SJCRH30 (cell line): ENCODE data around the gene ECPAS. TPM values are rescaled to one million over a fixed set of nuclear protein-coding genes. Genes with fewer than 3 reads are reported as not detected.
"Not testable (repeated sequence)": the region's sequence is repeated elsewhere in the genome, so short reads cannot be mapped to it uniquely, and the experiment has no call there.

Experiments
- DNase-seq, 2 experiments: peaks; one replicate each; pipeline ENCODE4 v3.0.0-alpha.2; 2015 to 2020
- H3K27ac ChIP-seq: fragments of 250-450 bp; sonication (Bioruptor Pico); 2 replicates; pipeline ENCODE4 v1.5.1; 2020; ENCODE audit warnings: mild to moderate bottlenecking, moderate library complexity
- H3K27me3 ChIP-seq: fragments of 250-450 bp; sonication (Bioruptor Pico); 2 replicates; pipeline ENCODE4 v1.5.1; 2020; ENCODE audit warnings: mild to moderate bottlenecking, moderate library complexity
- H3K36me3 ChIP-seq: fragments of 250-450 bp; sonication (Bioruptor Pico); 2 replicates; pipeline ENCODE4 v1.5.1; 2020; ENCODE audit warnings: mild to moderate bottlenecking, moderate library complexity
- H3K4me1 ChIP-seq: fragments of 250-450 bp; sonication (Bioruptor Pico); 2 replicates; pipeline ENCODE4 v1.5.1; 2020; ENCODE audit warnings: mild to moderate bottlenecking, moderate library complexity
- H3K4me3 ChIP-seq: fragments of 250-450 bp; sonication (Bioruptor Pico); 2 replicates; pipeline ENCODE4 v1.5.1; 2020; ENCODE audit warnings: mild to moderate bottlenecking, moderate library complexity
- H3K9me3 ChIP-seq: fragments of 250-450 bp; sonication (Bioruptor Pico); replicated peaks from 2 replicates; pipeline ENCODE4 v1.5.1; 2020; ENCODE audit warnings: mild to moderate bottlenecking, moderate library complexity
- total RNA-seq: library from RNA; depleted of rRNA; stranded (reverse); fragments of >200 nt; shearing (Covaris generic); gene quantifications from 2 replicates; pipeline ENCODE4 v1.2.3, GENCODE V29; 2014; rRNA removed

ECPAS gene, protein sequence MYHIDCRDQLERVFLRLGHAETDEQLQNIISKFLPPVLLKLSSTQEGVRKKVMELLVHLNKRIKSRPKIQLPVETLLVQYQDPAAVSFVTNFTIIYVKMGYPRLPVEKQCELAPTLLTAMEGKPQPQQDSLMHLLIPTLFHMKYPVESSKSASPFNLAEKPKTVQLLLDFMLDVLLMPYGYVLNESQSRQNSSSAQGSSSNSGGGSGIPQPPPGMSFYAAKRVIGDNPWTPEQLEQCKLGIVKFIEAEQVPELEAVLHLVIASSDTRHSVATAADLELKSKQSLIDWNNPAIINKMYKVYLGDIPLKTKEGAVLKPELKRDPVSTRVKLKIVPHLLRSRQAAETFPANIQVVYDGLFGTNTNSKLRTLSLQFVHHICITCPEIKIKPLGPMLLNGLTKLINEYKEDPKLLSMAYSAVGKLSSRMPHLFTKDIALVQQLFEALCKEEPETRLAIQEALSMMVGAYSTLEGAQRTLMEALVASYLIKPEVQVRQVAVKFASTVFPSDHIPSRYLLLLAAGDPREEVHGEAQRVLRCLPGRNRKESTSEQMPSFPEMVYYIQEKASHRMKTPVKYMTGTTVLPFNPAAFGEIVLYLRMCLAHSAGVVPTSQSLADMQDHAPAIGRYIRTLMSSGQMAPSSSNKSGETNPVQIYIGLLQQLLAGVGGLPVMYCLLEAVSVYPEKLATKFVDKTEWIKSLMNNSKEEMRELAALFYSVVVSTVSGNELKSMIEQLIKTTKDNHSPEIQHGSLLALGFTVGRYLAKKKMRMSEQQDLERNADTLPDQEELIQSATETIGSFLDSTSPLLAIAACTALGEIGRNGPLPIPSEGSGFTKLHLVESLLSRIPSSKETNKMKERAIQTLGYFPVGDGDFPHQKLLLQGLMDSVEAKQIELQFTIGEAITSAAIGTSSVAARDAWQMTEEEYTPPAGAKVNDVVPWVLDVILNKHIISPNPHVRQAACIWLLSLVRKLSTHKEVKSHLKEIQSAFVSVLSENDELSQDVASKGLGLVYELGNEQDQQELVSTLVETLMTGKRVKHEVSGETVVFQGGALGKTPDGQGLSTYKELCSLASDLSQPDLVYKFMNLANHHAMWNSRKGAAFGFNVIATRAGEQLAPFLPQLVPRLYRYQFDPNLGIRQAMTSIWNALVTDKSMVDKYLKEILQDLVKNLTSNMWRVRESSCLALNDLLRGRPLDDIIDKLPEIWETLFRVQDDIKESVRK (N-terminal part only)
- 112 and 123 TPM in 2 replicates for total RNA-seq

DNA sequence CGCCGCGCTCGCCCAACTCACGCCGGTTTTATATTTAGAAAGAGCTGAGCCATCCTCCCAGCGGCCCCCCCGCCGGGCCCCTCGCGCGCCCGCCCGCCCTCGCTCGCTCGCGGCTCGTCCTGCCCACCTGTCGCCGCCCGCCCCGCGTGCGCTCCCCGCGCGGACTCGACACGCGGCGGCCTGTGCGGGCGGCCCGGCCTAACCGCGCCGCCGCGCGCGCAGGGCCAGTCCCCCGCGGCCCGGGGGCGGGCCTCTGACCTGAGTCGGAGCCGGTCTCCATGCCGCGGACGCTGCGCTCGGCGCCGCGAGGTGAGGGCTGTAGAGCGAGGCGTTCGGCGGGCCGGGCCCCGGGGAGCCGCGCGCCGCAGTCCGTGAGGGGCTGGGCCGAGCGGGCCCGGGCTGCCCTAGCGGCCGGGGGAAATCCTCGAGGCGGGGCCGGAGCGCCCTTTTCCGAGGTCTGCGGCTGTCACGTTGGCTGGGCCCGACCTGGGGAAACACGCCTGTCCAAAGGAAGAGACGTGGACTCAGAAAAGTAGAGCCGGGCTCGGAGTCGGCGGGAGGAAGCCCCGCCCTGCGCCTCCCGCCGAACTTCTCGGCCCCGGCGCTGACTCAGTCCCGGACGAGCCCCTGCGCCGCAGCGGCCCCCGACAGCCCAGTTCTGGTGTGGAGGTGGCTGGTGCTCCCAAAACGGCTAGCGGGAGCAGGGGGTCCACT is at the start of gene ECPAS:
ECPAS (minus strand) TSS at position 526 of the 714 bp plus-strand sequence. CDS start 11,465 bp downstream, outside the sequence.
- Histone ChIP-seq H3K27ac (peak within 1 kb of the TSS; percentile 91), H3K9me3 (peaks cover 4% of the 10 kb centered on the region; the same call in 1 of the 2 replicates), H3K4me3 (peak within 1 kb of the TSS; percentile 98), H3K36me3 (0 out of 2 replicates have a peak, but pooled peaks cover 3% of the 10 kb centered on the region), H3K4me1 (0 out of 2 replicates have a peak, but pooled peaks cover 3% of the 10 kb centered on the region), H3K27me3 (no peaks in the 10 kb centered on the region)
- peak; percentile 88 to 91 for DNase-seq

DNA sequence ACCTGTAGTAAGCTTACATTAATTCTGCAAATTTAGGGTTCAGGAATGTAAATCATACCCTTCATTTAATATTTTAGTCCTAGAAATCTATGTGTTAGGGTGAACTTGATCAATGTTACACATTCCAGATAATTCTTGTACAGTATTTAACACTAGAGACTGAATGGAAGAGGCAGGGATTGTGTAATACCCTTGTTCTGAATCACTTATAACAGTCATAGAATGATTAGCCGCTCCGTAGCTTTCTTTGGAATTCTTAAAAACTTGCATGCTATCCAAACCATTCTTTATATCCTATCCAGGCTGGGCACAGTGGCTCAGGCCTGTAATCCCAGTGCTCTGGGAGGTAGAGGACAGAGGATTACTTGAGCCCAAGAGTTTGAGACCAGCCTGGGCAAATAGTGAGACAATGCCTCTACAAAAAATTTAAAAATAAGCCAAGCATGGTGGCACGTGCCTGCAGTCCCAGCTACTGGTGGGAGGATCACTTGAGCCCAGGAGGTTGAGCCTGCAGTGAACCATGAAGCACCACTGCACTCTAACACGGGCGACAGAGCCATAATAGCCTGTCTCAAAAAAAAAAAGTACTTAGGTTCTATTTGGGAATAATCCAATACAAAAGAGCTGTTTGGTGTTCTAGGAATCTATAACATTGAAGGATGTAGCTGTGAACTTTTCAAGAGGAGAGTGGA is 49.1 kb upstream of the ECPAS start:
- H3K27ac ChIP-seq = no peak overlapping the region

DNA sequence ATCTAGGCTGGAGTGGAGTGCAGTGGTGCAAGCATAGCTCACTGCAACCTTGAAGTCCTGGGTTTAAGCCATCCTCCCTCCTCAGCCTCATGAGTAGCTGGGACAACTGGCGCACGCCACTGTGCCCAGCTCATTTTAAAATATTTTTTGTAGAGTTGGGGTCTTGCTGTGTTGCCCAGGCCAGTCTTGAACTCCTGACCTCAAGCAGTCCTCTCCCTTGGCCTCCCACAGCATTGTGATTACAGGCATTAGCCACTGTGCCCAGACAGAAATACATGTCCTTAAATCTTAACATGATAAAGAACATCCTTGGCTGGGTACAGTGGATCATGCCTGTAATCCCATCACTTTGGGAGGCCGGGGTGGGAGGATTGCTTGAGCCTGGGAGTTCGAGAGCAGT is 47.5 kb upstream of the ECPAS start:
- peaks cover 60% of the 10 kb centered on the region for H3K36me3 ChIP-seq
- no peak overlapping the region for H3K27ac ChIP-seq
- H3K9me3 ChIP-seq = peaks cover 20% of the 10 kb centered on the region
- H3K27me3 ChIP-seq = no peaks in the 10 kb centered on the region
- DNase-seq = no peak
- no peak overlapping the region for H3K4me3 ChIP-seq
- H3K4me1 ChIP-seq = no peaks in the 10 kb centered on the region

More for the DNA sequence above, 49.1 kb upstream of the ECPAS start:
- no peak for DNase-seq
- H3K36me3 ChIP-seq = peaks cover 61% of the 10 kb centered on the region
- H3K4me3 ChIP-seq = no peak overlapping the region
- H3K9me3 ChIP-seq = peaks cover 23% of the 10 kb centered on the region
- no peaks in the 10 kb centered on the region for H3K27me3 ChIP-seq
- no peaks in the 10 kb centered on the region for H3K4me1 ChIP-seq

DNA sequence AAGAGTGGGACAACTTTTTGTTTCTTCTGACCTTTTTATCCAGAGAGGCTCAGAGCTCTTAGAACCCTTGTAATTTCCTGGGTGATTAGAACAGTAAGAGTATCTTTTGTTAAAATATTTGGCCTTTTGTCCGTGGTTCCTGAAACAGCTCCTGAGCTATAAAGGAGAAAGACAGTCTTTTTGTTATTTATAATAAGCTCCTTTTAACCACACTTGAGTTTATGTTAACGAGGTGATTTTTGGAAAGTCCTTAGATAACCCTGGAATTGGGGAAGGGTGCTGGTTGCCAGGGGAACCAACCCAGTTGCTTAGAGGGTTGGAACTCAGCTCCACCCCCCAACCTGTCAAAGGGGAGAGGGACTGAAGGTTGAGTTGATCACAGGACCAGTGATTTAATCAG is 45.6 kb upstream of the ECPAS start:
- H3K9me3 ChIP-seq = peaks cover 9% of the 10 kb centered on the region; the same call in 1 of the 2 replicates
- H3K4me1 ChIP-seq = no peaks in the 10 kb centered on the region
- H3K4me3 ChIP-seq = no peak overlapping the region
- no peak for DNase-seq
- no peak overlapping the region for H3K27ac ChIP-seq
- no peaks in the 10 kb centered on the region for H3K27me3 ChIP-seq
- peaks cover 43% of the 10 kb centered on the region for H3K36me3 ChIP-seq

DNA sequence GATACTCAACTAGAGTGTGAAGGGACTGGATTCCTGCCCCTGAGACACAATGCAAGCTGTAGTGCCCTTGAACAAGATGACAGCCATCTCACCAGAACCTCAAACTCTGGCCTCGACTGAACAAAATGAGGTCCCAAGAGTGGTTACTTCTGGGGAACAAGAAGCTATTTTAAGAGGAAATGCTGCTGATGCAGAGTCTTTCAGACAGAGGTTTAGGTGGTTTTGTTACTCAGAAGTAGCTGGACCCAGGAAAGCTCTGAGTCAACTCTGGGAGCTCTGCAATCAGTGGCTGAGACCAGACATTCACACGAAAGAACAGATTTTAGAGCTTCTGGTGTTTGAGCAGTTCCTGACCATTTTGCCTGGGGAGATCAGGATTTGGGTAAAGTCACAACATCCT is 43.2 kb upstream of the ECPAS start:
- Histone ChIP-seq H3K4me3 (no peak overlapping the region), H3K36me3 (peaks cover 26% of the 10 kb centered on the region), H3K4me1 (no peaks in the 10 kb centered on the region), H3K27me3 (no peaks in the 10 kb centered on the region), H3K9me3 (no peaks in the 10 kb centered on the region), H3K27ac (no peak overlapping the region)
- no peak for DNase-seq

DNA sequence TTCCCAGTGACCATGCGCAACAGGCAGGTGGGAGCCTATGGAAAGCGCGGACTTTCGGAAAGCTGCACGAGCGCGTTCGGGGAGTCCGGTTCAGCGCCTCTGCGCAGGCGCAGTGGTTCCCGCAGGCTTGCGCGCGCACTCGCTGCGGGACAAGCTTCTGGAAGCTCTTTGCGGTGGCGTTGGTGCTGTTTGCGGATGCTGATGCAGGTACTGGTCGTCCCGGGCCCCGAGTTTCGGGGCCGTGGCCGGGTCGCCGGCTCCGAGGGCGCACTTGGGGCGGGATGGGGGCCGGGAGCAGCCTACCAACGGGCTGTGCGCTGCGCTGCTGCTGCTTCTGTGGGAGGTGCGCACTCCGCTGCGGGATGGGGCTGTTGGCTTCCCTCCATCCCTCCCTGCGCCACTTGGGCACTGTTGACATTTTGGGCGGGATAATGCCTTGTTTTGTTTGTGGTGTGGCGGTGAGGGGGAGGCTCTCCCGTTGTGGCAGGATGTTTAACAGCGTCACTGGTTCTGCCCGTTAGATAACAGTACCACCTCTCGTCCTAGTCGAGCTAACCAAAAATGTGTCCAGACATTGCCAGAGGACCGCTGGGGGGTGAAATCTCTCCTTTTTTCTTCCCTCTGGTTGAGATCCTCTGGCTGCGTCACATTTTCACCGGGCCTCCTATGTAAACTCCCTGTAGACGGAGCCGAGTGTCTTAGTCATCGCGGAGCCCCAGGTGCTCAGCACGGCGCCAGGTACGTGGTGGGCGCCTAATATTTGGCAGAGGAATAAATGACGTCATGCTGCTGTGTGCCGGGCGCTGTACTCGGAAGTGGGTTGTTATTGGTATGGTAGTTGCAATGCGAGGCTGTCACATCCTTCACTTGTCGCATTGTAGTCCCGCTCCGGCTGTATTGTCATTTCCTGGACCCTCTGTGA is 41.1 kb upstream of the ECPAS start, which contains the start of gene ZNF483:
ZNF483 (plus strand) TSS at position 124 of the 922 bp plus-strand sequence. CDS start 2,217 bp downstream, outside the sequence.
- Histone ChIP-seq H3K36me3 (peaks cover 17% of the 10 kb centered on the region), H3K4me1 (no peaks in the 10 kb centered on the region), H3K9me3 (no peaks in the 10 kb centered on the region), H3K4me3 (peak within 1 kb of the TSS; percentile 75), H3K27ac (peak within 1 kb of the TSS; percentile 13; the same call in 1 of the 2 replicates), H3K27me3 (no peaks in the 10 kb centered on the region)
- DNase-seq = peak; percentile 89 to 94

DNA sequence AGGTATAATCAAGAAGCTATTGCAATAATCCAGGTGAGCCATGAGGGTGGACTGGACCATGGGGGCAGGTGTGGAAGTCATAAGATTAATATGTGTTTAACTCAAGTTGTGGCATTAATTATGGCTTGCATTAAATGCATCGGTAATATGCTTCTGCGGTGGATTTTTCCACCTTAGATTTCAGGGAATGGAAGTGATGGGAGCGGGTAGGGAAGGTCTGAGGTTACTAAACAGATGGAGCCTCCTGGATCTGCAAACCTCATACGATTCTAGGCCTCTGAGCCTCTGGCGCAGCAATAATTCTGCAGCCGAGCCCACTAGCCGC is 40.5 kb upstream of the ECPAS start:
- no peak overlapping the region for H3K27ac ChIP-seq
- H3K9me3 ChIP-seq = no peaks in the 10 kb centered on the region
- DNase-seq = no peak

DNA sequence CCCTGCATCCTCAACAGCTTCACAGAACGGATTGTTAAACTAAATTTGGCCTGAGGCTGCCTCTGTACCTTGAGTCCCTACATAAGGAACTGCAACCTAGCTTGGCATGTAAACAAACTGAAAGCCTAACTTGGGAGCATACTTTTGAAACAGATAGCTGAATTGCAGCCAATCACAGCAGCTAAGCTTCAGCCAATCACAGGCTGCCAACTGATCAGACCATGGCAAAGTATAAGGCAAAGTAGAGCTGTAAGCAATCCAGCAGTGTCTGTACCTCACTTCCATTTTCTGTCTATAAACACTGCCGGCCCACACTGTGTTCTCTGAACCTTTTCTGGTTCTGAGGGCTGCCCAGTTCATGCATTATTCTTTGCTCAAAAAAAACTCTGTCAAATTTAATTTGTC is 31.9 kb upstream of the ECPAS start:
- H3K27me3 ChIP-seq = no peaks in the 10 kb centered on the region
- peaks cover 5% of the 10 kb centered on the region; the same call in 1 of the 2 replicates for H3K9me3 ChIP-seq
- no peak overlapping the region for H3K27ac ChIP-seq
- H3K36me3 ChIP-seq = no peaks in the 10 kb centered on the region
- H3K4me3 ChIP-seq = no peak overlapping the region
- DNase-seq = peak; percentile 27 to 63
- no peaks in the 10 kb centered on the region for H3K4me1 ChIP-seq

More for the DNA sequence above, 40.5 kb upstream of the ECPAS start:
- peak overlapping the region; percentile 75 for H3K4me3 ChIP-seq
- H3K36me3 ChIP-seq = peaks cover 15% of the 10 kb centered on the region
- no peaks in the 10 kb centered on the region for H3K4me1 ChIP-seq
- H3K27me3 ChIP-seq = no peaks in the 10 kb centered on the region

DNA sequence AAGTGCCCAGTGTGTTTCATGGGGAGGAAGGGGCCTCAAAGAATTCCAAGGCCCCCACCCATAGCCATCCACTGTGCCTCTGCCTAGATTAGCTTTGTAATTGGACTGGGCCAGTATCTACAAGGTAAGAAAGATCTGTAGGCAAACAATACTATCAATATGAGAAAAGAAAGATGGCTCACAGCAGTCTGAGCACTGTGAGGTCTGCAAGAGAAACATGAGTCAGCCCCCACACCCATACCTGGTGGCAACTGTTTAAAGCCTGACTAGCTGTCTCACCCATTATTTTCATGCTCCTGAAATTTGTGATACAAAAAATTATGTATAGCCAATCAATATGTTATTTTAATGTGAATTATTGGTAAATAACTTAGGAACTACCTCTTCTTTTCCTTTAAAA is 30.8 kb upstream of the ECPAS start:
- DNase-seq = no peak
- H3K27ac ChIP-seq = no peak overlapping the region
- no peaks in the 10 kb centered on the region for H3K4me1 ChIP-seq
- H3K9me3 ChIP-seq = peaks cover 5% of the 10 kb centered on the region; the same call in 1 of the 2 replicates
- no peak overlapping the region for H3K4me3 ChIP-seq
- no peaks in the 10 kb centered on the region for H3K36me3 ChIP-seq
- H3K27me3 ChIP-seq = no peaks in the 10 kb centered on the region

DNA sequence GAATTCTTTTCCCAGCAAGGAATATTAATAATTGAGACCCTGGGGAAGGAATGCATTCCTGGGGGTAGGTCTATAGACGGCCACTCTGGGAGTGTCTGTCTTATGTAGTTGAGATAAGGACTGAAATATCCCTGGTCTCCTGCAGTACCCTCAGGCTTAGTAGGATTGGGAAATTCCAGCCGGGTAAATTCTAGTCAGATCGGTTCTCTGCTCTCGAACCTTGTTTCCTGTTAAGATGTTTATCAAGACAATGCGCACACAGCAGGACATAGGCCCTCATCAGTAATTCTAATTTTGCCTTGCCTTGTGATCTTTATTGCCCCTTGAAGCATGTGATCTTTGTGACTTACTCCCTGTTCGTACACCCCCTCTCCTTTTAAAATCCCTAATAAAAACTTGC is 27.4 kb upstream of the ECPAS start:
- not testable (repeated sequence) for H3K4me3 ChIP-seq, H3K27me3 ChIP-seq, H3K36me3 ChIP-seq

DNA sequence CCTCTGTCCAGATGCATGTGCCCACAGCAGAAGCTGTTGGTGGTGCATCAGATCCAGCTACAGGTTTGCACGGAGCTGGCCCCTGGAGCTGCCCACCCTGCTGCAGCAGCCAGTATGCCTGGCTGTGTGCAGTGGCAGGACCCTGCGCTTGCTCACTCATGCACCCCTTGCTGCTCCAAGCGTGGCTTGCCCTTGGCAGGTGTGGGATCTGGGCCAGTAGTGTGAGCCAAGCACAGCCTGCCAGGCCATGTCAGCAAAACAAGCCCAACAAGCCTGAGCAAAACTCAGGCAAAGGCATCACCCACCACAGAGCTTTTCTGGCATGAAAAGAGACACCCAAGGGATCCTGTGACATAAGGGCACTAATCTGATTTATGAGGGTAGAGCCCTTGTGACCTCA is 18.3 kb upstream of the ECPAS start:
- Histone ChIP-seq H3K27me3 (no peaks in the 10 kb centered on the region), H3K27ac (no peak overlapping the region), H3K4me3 (no peak overlapping the region), H3K4me1 (peaks cover 2% of the 10 kb centered on the region; the same call in 1 of the 2 replicates), H3K36me3 (no peaks in the 10 kb centered on the region), H3K9me3 (no peaks in the 10 kb centered on the region)
- DNase-seq = no peak

More for the DNA sequence above, 27.4 kb upstream of the ECPAS start:
- DNase-seq, H3K4me1 ChIP-seq, H3K27ac ChIP-seq, H3K9me3 ChIP-seq: not testable (repeated sequence)

DNA sequence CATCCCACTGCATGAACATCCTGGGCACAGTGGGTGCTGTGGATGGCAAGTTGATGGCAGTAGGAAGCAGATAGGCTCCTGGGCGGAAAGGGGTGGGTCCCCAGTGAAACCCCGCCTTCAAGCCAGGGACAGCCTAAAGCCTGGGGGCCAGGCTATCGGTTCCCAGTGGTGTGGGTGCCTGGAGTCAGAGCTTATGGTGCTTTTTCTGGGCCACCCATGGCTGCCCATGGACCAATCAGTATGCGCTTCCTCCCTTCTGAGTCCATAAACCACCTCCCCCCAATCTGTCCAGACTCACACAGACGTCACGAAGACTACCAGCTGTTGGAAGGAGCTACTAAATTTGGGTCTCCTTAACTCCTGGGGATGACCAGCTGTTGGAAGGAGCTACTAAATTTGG is 17.5 kb upstream of the ECPAS start:
- Histone ChIP-seq H3K27ac (no peak overlapping the region), H3K4me1 (peaks cover 2% of the 10 kb centered on the region; the same call in 1 of the 2 replicates), H3K9me3 (no peaks in the 10 kb centered on the region), H3K4me3 (no peak overlapping the region), H3K36me3 (no peaks in the 10 kb centered on the region), H3K27me3 (no peaks in the 10 kb centered on the region)
- DNase-seq = peak; percentile 58 to 66
